DND-41 (cell line): ENCODE results near the gene FRMD3.

ENCODE experiments used
- CTCF ChIP-seq: IDR thresholded peaks from 2 replicates; pipeline ENCODE4 v1.5.1; 2012; ENCODE audit warnings: borderline replicate concordance, low read length, moderate library complexity, mild to moderate bottlenecking; ENCODE audit not compliant: poor library complexity, severe bottlenecking; ENCODE audit errors: extremely low read depth
- EZH2 ChIP-seq: IDR thresholded peaks from 3 replicates; pipeline ENCODE4 v1.6.1; 2012; ENCODE audit warnings: borderline replicate concordance, low read depth, mild to moderate bottlenecking, moderate library complexity, low read length, inconsistent platforms; ENCODE audit not compliant: severe bottlenecking

GRCh38 chr9:83343366-83343999 is 194.7 kb downstream of the FRMD3 start:
- TF ChIP-seq CTCF (no peak), EZH2 (no peak)
